ENCODE results near the gene CDH5. TPM values are rescaled to one million over a fixed set of nuclear protein-coding genes. Genes with fewer than 3 reads are reported as not detected.
A peak's percentile ranks its signal among the peaks of the same experiment; 100 is the strongest.

Gene CDH5
- polyA plus RNA-seq, 3 donors from 2014 or later, result not detected

DNA sequence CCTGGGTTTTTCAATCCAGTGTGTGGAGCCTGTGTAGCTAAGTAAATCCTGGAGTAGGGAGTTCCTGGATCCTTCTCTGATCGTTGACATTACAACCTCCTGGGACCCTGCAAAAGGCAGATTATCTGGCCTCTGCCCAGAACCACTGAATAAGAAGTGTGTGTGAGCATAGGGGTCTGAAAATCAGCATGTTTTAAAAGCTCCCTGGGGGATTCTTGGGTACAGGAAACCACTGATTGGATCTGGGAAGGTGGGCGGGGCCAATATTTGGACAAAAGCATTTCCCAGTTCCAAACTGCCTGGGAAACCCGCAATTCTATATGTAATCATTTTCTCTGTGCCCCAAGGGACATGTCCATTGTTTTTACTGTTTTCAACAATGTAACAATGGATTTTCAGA is 33.4 kb downstream of the CDH5 start:
- no peak for DNase-seq
- H3K27me3 Mint-ChIP-seq (ENCODE audit: low read depth in 3 of 3), result peaks cover under 1 to 9% (median 3%) of the 10 kb centered on the region in 3 donors
- no peaks in the 10 kb centered on the region for H3K36me3 Mint-ChIP-seq
- no peak overlapping the region for H3K4me3 Mint-ChIP-seq
- H3K27ac Mint-ChIP-seq, result no peak overlapping the region
- no peaks in the 10 kb centered on the region for H3K4me1 Mint-ChIP-seq
- H3K9me3 Mint-ChIP-seq, result no peaks in the 10 kb centered on the region

DNA sequence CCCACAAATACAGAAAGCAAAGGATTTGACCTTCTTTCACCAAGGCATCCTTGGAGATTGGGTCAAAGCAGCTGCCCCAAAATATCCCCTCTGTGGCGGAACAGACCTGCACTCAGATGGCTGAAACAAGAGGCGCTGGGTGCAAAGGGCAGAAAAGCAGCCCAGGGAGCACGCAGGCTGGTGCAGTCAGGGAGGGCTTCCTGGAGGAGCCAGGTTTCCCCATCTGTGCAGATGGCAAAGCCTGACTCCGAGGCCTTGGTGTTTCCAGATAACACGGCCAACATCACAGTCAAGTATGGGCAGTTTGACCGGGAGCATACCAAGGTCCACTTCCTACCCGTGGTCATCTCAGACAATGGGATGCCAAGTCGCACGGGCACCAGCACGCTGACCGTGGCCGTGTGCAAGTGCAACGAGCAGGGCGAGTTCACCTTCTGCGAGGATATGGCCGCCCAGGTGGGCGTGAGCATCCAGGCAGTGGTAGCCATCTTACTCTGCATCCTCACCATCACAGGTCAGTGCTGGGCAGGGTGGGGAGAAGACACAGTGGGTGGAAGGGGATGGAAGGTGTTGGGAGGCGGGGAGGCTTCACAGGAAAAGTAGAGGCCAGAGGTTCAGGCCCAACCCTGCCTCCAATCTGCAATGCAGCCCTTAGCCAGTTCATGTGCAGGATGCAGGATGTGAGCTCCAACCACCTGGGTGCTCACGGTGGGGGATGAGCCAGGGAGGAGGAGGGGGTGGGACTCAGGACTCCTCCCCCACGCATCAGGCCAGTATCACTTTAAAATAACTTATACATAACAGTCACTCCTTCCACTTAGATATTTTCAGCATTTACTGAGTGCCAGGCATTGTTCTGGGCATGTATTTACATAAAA is 34.3 kb downstream of the CDH5 start:
- no peak overlapping the region for H3K4me3 Mint-ChIP-seq
- peaks cover 2 to 13% (median 3%) of the 10 kb centered on the region in 3 donors for H3K27me3 Mint-ChIP-seq (ENCODE audit: low read depth in 3 of 3)
- H3K36me3 Mint-ChIP-seq, result no peaks in the 10 kb centered on the region
- no peaks in the 10 kb centered on the region for H3K9me3 Mint-ChIP-seq
- no peak overlapping the region for H3K27ac Mint-ChIP-seq
- DNase-seq, result no peak
- H3K4me1 Mint-ChIP-seq, result no peaks in the 10 kb centered on the region

DNA sequence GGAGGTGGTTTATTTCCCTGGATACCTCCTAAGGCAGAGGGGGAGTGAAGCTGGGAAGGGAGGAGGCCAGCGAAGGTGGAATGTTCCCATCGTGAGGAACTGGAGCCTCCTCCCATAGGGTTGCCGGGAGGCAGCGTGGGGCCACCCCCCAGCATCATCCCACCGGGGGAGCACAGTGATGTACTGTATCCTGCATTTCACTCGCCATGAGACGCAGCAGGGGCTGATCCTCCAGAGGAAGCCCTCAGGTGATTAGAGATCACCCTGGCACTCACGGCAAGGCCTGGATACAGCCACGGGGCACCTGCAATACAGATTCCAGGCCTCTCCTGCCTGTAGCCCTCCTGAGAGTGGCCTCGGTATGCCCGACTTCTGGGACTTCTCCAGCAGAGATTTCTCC is 35.1 kb downstream of the CDH5 start:
- H3K36me3 Mint-ChIP-seq, result no peaks in the 10 kb centered on the region
- peaks cover 2% of the 10 kb centered on the region in 2 donors for H3K4me1 Mint-ChIP-seq
- H3K27ac Mint-ChIP-seq, result no peak overlapping the region
- H3K4me3 Mint-ChIP-seq, result no peak overlapping the region
- H3K9me3 Mint-ChIP-seq, result no peaks in the 10 kb centered on the region
- no peak for DNase-seq
- peaks cover 2 to 12% (median 5%) of the 10 kb centered on the region in 3 donors for H3K27me3 Mint-ChIP-seq (ENCODE audit: low read depth in 3 of 3)

DNA sequence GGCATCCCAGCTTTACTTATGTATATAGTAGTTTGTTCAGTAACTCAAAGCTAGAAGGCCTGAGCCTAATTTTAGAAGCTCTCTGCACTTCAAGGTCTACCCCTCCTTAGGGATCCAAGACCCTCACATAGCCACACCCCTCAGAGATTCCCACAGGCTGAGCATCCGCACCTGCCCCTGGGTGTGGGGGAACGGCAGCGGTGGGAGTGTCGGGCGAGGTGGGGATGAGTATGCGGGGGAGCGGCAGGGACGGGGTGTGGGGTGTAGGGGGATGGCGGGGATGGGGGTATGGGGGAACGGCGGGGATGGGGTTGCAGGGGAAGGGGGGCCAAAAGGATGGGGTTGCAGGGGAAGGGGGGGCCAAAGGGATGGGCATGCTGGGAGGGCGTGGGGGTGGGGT is 35.7 kb downstream of the CDH5 start:
- Mint-ChIP-seq H3K4me1 (peaks cover 7% of the 10 kb centered on the region in 2 donors), H3K36me3 (no peaks in the 10 kb centered on the region), H3K9me3 (no peaks in the 10 kb centered on the region), H3K27ac (no peak overlapping the region), H3K4me3 (no peak overlapping the region), H3K27me3 (ENCODE audit: low read depth in 3 of 3) (peaks cover 2 to 13% (median 5%) of the 10 kb centered on the region in 3 donors)
- no peak for DNase-seq

DNA sequence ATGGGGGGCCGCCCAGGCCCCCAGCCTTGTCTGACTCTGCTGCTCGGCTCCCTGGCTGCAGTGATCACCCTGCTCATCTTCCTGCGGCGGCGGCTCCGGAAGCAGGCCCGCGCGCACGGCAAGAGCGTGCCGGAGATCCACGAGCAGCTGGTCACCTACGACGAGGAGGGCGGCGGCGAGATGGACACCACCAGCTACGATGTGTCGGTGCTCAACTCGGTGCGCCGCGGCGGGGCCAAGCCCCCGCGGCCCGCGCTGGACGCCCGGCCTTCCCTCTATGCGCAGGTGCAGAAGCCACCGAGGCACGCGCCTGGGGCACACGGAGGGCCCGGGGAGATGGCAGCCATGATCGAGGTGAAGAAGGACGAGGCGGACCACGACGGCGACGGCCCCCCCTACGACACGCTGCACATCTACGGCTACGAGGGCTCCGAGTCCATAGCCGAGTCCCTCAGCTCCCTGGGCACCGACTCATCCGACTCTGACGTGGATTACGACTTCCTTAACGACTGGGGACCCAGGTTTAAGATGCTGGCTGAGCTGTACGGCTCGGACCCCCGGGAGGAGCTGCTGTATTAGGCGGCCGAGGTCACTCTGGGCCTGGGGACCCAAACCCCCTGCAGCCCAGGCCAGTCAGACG is 36.2 kb downstream of the CDH5 start:
- no peak overlapping the region for H3K27ac Mint-ChIP-seq

DNA sequence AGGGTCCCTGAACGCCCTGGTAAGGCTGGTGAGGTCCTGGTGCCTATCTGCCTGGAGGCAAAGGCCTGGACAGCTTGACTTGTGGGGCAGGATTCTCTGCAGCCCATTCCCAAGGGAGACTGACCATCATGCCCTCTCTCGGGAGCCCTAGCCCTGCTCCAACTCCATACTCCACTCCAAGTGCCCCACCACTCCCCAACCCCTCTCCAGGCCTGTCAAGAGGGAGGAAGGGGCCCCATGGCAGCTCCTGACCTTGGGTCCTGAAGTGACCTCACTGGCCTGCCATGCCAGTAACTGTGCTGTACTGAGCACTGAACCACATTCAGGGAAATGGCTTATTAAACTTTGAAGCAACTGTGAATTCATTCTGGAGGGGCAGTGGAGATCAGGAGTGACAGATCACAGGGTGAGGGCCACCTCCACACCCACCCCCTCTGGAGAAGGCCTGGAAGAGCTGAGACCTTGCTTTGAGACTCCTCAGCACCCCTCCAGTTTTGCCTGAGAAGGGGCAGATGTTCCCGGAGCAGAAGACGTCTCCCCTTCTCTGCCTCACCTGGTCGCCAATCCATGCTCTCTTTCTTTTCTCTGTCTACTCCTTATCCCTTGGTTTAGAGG is 37.1 kb downstream of the CDH5 start:
- H3K4me3 Mint-ChIP-seq, result no peak overlapping the region
- no peak overlapping the region for H3K27ac Mint-ChIP-seq
- H3K36me3 Mint-ChIP-seq, result no peaks in the 10 kb centered on the region
- no peak for DNase-seq
- peaks cover 7 to 17% of the 10 kb centered on the region in 2 donors for H3K4me1 Mint-ChIP-seq
- H3K9me3 Mint-ChIP-seq, result no peaks in the 10 kb centered on the region
- H3K27me3 Mint-ChIP-seq (ENCODE audit: low read depth in 3 of 3), result peaks cover 2 to 8% (median 5%) of the 10 kb centered on the region in 3 donors

More for the DNA sequence above, 36.2 kb downstream of the CDH5 start:
- Mint-ChIP-seq H3K36me3 (no peaks in the 10 kb centered on the region), H3K27me3 (ENCODE audit: low read depth in 3 of 3) (peaks cover 2 to 13% (median 5%) of the 10 kb centered on the region in 3 donors), H3K4me1 (peaks cover 7 to 10% of the 10 kb centered on the region in 2 donors), H3K4me3 (no peak overlapping the region), H3K9me3 (no peaks in the 10 kb centered on the region)
- no peak for DNase-seq

DNA sequence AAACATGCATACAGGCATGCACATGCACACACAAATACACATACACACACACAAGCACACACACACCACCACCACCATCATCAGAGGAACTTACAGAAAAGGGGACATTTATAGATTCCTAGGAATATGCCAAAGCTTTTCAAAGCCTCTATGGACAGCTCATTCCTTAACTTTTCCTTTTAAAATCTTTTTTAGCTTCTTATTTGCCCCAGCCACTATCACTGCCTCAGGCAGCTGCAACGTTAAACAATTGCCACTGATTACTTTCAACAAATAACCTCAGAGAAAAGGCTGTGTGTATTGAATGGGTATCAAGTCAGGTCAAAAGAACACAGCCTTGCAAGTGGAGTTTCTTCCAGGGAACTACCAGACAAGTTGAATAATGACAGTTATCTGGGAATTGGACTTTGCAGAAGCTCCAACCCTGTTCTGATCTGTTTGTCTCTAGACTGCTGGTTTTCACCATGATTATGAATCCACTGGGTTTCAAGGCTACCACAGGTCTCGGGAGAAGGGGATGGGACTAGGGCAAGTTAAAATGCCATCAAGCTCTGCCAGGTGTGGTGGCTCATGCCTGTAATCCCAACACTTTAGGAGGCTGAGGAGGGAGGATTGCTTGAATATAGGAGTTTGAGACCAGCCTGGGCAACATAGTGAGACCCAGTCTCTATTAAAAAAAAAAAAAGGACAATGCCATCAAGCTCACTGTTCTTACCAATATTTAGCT is 38.7 kb downstream of the CDH5 start:
- no peaks in the 10 kb centered on the region for H3K9me3 Mint-ChIP-seq
- H3K36me3 Mint-ChIP-seq, result no peaks in the 10 kb centered on the region
- H3K27ac Mint-ChIP-seq, result no peak overlapping the region
- peaks cover 7 to 23% of the 10 kb centered on the region in 2 donors for H3K4me1 Mint-ChIP-seq
- H3K4me3 Mint-ChIP-seq, result peak overlapping the region in 1 of 5 donors; percentile 0
- DNase-seq, result no peak
- peaks cover 2 to 8% (median 5%) of the 10 kb centered on the region in 3 donors for H3K27me3 Mint-ChIP-seq (ENCODE audit: low read depth in 3 of 3)

DNA sequence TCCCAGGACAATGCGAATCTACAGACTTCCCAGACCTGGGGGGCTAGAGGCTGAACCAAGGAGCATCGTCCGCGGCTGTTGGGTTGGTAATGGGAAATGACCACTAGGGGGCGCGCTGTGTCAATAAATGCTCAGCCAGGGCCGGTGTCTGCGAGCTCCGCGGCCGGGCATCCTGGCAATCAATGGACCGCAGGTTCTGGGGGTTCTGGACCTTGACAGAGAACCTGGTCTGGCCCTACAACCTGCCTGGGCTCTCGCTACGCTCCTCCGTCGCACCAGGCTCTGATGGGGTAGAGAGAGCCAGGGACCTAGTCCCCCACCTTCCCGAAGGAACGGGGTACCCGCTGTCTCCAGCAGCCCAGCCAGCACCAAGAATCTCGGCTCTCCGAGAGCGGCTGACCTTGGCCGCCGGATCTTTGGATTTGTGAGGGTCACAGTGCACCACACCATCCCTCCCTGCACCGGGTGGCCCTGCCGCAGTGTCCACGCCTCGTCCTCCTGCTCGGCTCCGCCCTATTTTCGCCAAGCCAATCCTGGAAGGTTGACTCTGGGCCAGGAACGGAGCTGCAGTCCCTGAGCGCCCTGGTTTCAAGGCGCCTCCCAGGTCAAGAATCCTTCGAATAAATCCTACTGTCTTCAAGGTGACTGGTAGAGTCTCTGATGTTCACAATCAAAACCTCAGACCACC is 40.2 kb downstream of the CDH5 start:
- Mint-ChIP-seq H3K36me3 (peaks cover 4 to 8% (median 4%) of the 10 kb centered on the region in 3 donors), H3K27me3 (ENCODE audit: low read depth in 3 of 3) (peaks cover 2 to 12% (median 6%) of the 10 kb centered on the region in 3 donors), H3K4me1 (peaks cover 7 to 23% of the 10 kb centered on the region in 2 donors), H3K9me3 (no peaks in the 10 kb centered on the region), H3K27ac (peak overlapping the region in 1 of 6 donors; percentile 26), H3K4me3 (peak overlapping the region; percentile 72 to 87 (median 74))
- DNase-seq, result peak; percentile 75 to 82 (median 79)

DNA sequence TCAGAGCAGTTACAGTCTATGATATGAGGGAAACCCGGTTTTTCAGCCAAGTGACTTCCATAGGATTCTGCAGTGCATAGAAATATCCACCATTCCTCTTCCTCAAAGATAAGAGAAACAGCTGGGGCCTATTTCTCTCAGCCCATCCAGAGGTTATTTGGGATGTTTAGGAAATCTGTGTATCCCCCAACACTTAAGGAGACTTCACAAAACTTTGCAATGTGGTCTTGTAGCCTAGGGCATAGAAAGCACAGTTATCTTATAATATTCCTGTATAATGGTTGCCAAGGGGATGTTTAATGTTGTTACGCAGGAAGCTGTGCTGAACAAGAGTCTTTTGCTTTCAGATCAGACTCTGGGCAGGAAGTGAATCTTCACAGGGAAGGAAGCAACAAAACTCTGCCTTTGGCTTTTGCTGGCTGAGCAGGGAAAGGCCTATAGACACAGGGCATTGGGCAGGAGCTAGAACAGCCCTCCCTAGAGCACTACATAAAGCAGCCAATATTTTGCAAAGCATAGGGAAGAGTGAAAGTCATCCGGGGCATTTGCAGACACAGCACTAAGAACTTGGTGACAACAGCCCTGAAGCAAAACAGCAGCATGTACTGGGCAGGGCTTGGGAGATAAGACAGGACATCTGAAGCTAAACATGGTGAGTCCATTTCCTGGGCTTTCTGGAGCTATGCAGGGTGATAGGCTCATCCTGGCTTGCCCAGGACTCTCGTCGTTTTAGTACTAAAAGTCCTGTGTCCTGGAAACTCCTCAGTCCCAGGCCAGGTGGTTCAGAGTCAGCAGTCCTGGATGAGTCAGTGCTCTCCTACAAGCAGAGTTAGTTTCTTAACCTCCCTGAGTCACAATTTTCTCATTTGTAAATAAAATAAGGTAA is 41.9 kb downstream of the CDH5 start:
- DNase-seq, result peak in 2 of 3 donors; percentile 18 to 41
- H3K4me1 Mint-ChIP-seq, result peaks cover 7 to 23% of the 10 kb centered on the region in 2 donors
- peaks cover 0 to 1% (median 0%) of the 10 kb centered on the region in 6 donors for H3K9me3 Mint-ChIP-seq
- peaks cover 4 to 13% (median 4%) of the 10 kb centered on the region in 3 donors for H3K36me3 Mint-ChIP-seq
- peaks cover 2 to 12% (median 6%) of the 10 kb centered on the region in 3 donors for H3K27me3 Mint-ChIP-seq (ENCODE audit: low read depth in 3 of 3)
- peak overlapping the region in 3 of 5 donors; percentile 77 to 94 (median 91) for H3K4me3 Mint-ChIP-seq
- H3K27ac Mint-ChIP-seq, result peak overlapping the region in 4 of 6 donors; percentile 86 to 92 (median 88)

DNA sequence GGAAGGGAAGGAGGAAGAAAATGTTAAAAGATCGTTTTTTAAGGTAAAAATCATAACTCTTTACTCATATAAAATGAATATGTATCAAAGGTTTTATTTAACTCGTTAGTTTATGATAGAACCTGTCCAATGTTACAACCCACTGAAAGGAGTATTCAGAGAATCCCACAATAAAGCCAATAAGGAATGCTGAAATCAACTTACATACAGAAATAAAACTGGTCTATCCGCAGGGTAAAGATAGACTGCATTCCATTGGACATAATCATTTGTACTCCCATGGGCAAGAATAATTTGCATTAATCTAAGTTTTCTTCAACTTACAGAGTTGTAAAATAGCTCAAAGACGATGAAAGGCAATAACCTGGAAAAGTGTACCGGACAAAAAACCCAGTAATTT is 42.7 kb downstream of the CDH5 start:
- Mint-ChIP-seq H3K4me1 (peaks cover 7 to 23% of the 10 kb centered on the region in 2 donors), H3K36me3 (peaks cover 4 to 13% (median 4%) of the 10 kb centered on the region in 3 donors), H3K9me3 (peaks cover 0 to 1% (median 0%) of the 10 kb centered on the region in 6 donors), H3K27ac (peak overlapping the region in 4 of 6 donors; percentile 50 to 92 (median 86)), H3K27me3 (ENCODE audit: low read depth in 3 of 3) (peaks cover 2 to 12% (median 3%) of the 10 kb centered on the region in 3 donors), H3K4me3 (peak overlapping the region in 3 of 5 donors; percentile 77 to 94 (median 91))
- no peak for DNase-seq

DNA sequence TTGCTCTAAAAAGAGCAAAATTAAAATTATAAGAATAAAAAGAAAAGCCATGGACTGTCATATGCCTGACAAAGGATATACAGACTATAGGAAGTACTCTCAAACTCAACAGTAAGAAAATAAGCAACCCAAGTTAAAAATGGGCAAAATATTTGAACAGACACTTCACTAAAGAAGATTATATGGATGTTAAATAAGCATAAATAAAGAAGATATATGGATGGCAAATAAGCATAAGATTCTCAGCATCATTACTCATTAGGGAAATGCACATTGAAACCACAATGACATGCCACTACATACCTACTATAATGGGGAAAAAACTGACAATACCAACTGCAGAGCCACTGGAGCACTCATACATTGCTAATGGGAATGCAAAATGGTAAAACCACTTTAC is 45.7 kb downstream of the CDH5 start:
- H3K27ac Mint-ChIP-seq, result no peak overlapping the region
- H3K36me3 Mint-ChIP-seq, result peaks cover 4 to 13% (median 4%) of the 10 kb centered on the region in 3 donors
- peaks cover 1 to 5% (median 3%) of the 10 kb centered on the region in 3 donors for H3K27me3 Mint-ChIP-seq (ENCODE audit: low read depth in 3 of 3)
- peaks cover under 1 to 15% of the 10 kb centered on the region in 2 donors for H3K4me1 Mint-ChIP-seq
- no peak for DNase-seq
- no peak overlapping the region for H3K4me3 Mint-ChIP-seq
- peaks cover 0 to 1% (median 0%) of the 10 kb centered on the region in 6 donors for H3K9me3 Mint-ChIP-seq

DNA sequence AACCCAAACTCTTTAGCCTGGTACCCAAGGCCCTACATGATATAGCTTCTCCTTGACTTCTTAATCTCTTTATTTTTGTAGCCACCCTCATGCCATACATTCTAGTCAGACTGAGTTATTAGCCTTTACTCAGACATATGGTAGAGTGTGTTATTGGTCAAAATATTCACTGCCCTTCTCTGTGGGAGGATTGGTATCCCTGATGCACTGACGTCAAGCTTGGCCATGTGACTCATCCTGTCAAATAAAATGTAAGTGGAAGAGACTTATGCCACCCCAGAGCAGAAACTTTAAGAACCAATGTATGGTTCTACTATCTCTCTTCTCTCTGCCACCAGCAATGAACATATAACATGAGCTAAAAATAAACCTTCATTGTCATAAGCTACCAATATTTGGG is 48.4 kb downstream of the CDH5 start:
- H3K9me3 Mint-ChIP-seq, result peaks cover 0 to 1% (median 0%) of the 10 kb centered on the region in 6 donors
- H3K36me3 Mint-ChIP-seq, result peaks cover 4 to 13% (median 4%) of the 10 kb centered on the region in 3 donors
- DNase-seq, result no peak
- H3K4me1 Mint-ChIP-seq, result no peaks in the 10 kb centered on the region
- no peak overlapping the region for H3K27ac Mint-ChIP-seq
- H3K4me3 Mint-ChIP-seq, result no peak overlapping the region
- peaks cover 3 to 5% (median 3%) of the 10 kb centered on the region in 3 donors for H3K27me3 Mint-ChIP-seq (ENCODE audit: low read depth in 3 of 3)
